H9 (cell line): ENCODE data around the gene MMP11. TPM values are rescaled to one million over a fixed set of nuclear protein-coding genes. Genes with fewer than 3 reads are reported as not detected.
A peak's percentile ranks its signal among the peaks of the same experiment; 100 is the strongest.

Source experiments
- DNase-seq: peaks from one replicate; pipeline ENCODE4 v3.0.0-alpha.2; 2017
- H2AFZ ChIP-seq: one replicate; pipeline ENCODE4 v1.6.1; 2013; ENCODE audit warnings: mild to moderate bottlenecking, low read length, control low read depth, moderate library complexity
- H2AK5ac ChIP-seq: 2 replicates; pipeline ENCODE4 v1.6.1; 2013; ENCODE audit warnings: low read length, control low read depth, mixed read lengths; ENCODE audit not compliant: insufficient read length
- H2BK120ac ChIP-seq: one replicate; pipeline ENCODE4 v1.6.1; 2013; ENCODE audit warnings: low read depth, mild to moderate bottlenecking, low read length, control low read depth, inconsistent platforms; ENCODE audit not compliant: poor library complexity, severe bottlenecking
- H2BK12ac ChIP-seq: 2 replicates; pipeline ENCODE4 v1.6.1; 2013; ENCODE audit warnings: low read length, control low read depth, mixed read lengths, low read depth; ENCODE audit not compliant: insufficient read length
- H2BK15ac ChIP-seq: 2 replicates; pipeline ENCODE4 v1.6.1; 2013; ENCODE audit warnings: low read depth, low read length, control low read depth
- H2BK20ac ChIP-seq: one replicate; pipeline ENCODE4 v1.6.1; 2013; ENCODE audit warnings: low read depth, mild to moderate bottlenecking, low read length, control low read depth, inconsistent platforms; ENCODE audit not compliant: poor library complexity, severe bottlenecking
- H2BK5ac ChIP-seq: 2 replicates; pipeline ENCODE4 v1.6.1; 2013; ENCODE audit warnings: low read length, control low read depth, mixed read lengths; ENCODE audit not compliant: insufficient read length
- H3K14ac ChIP-seq: 2 replicates; pipeline ENCODE4 v1.6.1; 2013; ENCODE audit warnings: low read length, control low read depth; ENCODE audit not compliant: insufficient read depth
- H3K18ac ChIP-seq: 2 replicates; pipeline ENCODE4 v1.6.1; 2013; ENCODE audit warnings: low read depth, mild to moderate bottlenecking, mixed read lengths, low read length, control low read depth; ENCODE audit not compliant: insufficient read length
- H3K23ac ChIP-seq: 2 replicates; pipeline ENCODE4 v1.6.1; 2013; ENCODE audit warnings: low read length, control low read depth, mixed read lengths, low read depth; ENCODE audit not compliant: insufficient read length
- H3K23me2 ChIP-seq: 2 replicates; pipeline ENCODE4 v1.6.1; 2013; ENCODE audit warnings: low read depth, mild to moderate bottlenecking, mixed read lengths, low read length, control low read depth; ENCODE audit not compliant: insufficient read length, poor library complexity, severe bottlenecking
- H3K27ac ChIP-seq: 2 replicates; pipeline ENCODE4 v1.5.1; 2013; ENCODE audit warnings: low read length, control low read depth, mixed read lengths, low read depth; ENCODE audit not compliant: insufficient read length
- H3K27me3 ChIP-seq: 2 replicates; pipeline ENCODE4 v1.6.1; 2013; ENCODE audit warnings: low read length, control low read depth, inconsistent platforms; ENCODE audit not compliant: insufficient read depth
- H3K4ac ChIP-seq: 2 replicates; pipeline ENCODE4 v1.6.1; 2013; ENCODE audit warnings: low read depth, mild to moderate bottlenecking, control low read depth, inconsistent platforms, low read length, moderate library complexity
- H3K4me1 ChIP-seq: 2 replicates; pipeline ENCODE4 v1.6.1; 2013; ENCODE audit warnings: low read length, control low read depth, inconsistent platforms; ENCODE audit not compliant: insufficient read depth
- H3K4me2 ChIP-seq: 2 replicates; pipeline ENCODE4 v1.6.1; 2013; ENCODE audit warnings: low read length, control low read depth, mixed read lengths; ENCODE audit not compliant: insufficient read length, insufficient read depth
- H3K56ac ChIP-seq: 2 replicates; pipeline ENCODE4 v1.6.1; 2013; ENCODE audit warnings: low read depth, mild to moderate bottlenecking, mixed read lengths, low read length, control low read depth; ENCODE audit not compliant: insufficient read length
- H3K79me1 ChIP-seq: 2 replicates; pipeline ENCODE4 v1.6.1; 2013; ENCODE audit warnings: low read depth, mild to moderate bottlenecking, moderate library complexity, low read length, control low read depth, inconsistent platforms; ENCODE audit not compliant: insufficient read depth, poor library complexity, severe bottlenecking
- H3K79me2 ChIP-seq: 2 replicates; pipeline ENCODE4 v1.6.1; 2013; ENCODE audit warnings: low read length, control low read depth, inconsistent platforms; ENCODE audit not compliant: insufficient read depth
- H3K9ac ChIP-seq: 2 replicates; pipeline ENCODE4 v1.6.1; 2013; ENCODE audit warnings: low read length, control low read depth, mixed read lengths; ENCODE audit not compliant: insufficient read length; ENCODE audit errors: extremely low read depth
- H3K9me3 ChIP-seq: one replicate; pipeline ENCODE4 v1.6.1; 2013; ENCODE audit warnings: low read depth, low read length, inconsistent platforms; ENCODE audit not compliant: control insufficient read depth
- H3T11ph ChIP-seq: one replicate; pipeline ENCODE4 v1.6.1; 2013; ENCODE audit warnings: mild to moderate bottlenecking, low read length, control low read depth, inconsistent platforms
- H4K20me1 ChIP-seq: one replicate; pipeline ENCODE4 v1.6.1; 2013; ENCODE audit not compliant: control insufficient read depth, insufficient read length, insufficient read depth
- H4K5ac ChIP-seq: 2 replicates; pipeline ENCODE4 v1.6.1; 2013; ENCODE audit warnings: low read depth, mild to moderate bottlenecking, mixed read lengths, low read length, control low read depth; ENCODE audit not compliant: insufficient read length
- H4K8ac ChIP-seq: replicated peaks from 2 replicates; pipeline ENCODE4 v1.6.1; 2013; ENCODE audit warnings: low read length, control low read depth, mixed read lengths, low read depth; ENCODE audit not compliant: insufficient read length
- H4K91ac ChIP-seq: 2 replicates; pipeline ENCODE4 v1.6.1; 2013; ENCODE audit warnings: low read depth, mild to moderate bottlenecking, moderate library complexity, mixed read lengths, low read length, control low read depth; ENCODE audit not compliant: insufficient read length
- H3K27ac Mint-ChIP-seq, 3 experiments: 2 replicates in 2 of 3; 3 replicates in 1 of 3; pipeline ENCODE4 v1.8.0; 2020 to 2021; ENCODE audit warnings: mixed read lengths in 3 of 3, mild to moderate bottlenecking in 1 of 3, moderate library complexity in 1 of 3
- H3K27me3 Mint-ChIP-seq: 2 replicates; pipeline ENCODE4 v1.8.0; 2021; ENCODE audit warnings: low read depth, mild to moderate bottlenecking, moderate library complexity, mixed read lengths
- H3K36me3 Mint-ChIP-seq, 3 experiments: 2 replicates in 2 of 3; 3 replicates in 1 of 3; pipeline ENCODE4 v1.8.0; 2020 to 2021; ENCODE audit warnings: low read depth in 3 of 3, mixed read lengths in 3 of 3; ENCODE audit not compliant: insufficient read depth in 1 of 3
- H3K4me1 Mint-ChIP-seq, 2 experiments: 2 replicates each; pipeline ENCODE4 v1.8.0; 2020; ENCODE audit warnings: mixed read lengths in 2 of 2
- H3K4me3 Mint-ChIP-seq, 2 experiments: 2 replicates in 1 of 2; 3 replicates in 1 of 2; pipeline ENCODE4 v1.8.0; 2020 to 2021; ENCODE audit warnings: mild to moderate bottlenecking in 2 of 2, mixed read lengths in 2 of 2, moderate library complexity in 1 of 2
- H3K9me3 Mint-ChIP-seq, 2 experiments: 2 replicates in 1 of 2; 3 replicates in 1 of 2; pipeline ENCODE4 v1.8.0; 2020; ENCODE audit warnings: mild to moderate bottlenecking in 2 of 2, mixed read lengths in 2 of 2, moderate library complexity in 1 of 2
- WGBS: extraction: QIAGEN DNeasy Blood & Tissue Kit; methylation state at CpG from one replicate; pipeline ENCODE4 v1.1.7; 2013; ENCODE audit warnings: missing lambda C conversion rate, low lambda C conversion rate, mixed read lengths; ENCODE audit not compliant: insufficient read length; ENCODE audit errors: extremely low coverage; 5-methylcytosine and 5-hydroxymethylcytosine counted together
- total RNA-seq: library from RNA; stranded (reverse); gene quantifications from 2 replicates; pipeline ENCODE4 v1.2.1, GENCODE V29; 2021
- TF ChIP-seq, protein P1 (sequence below): fragments of 200-600 bp; sonication (generic); conservative IDR thresholded peaks from 3 replicates; pipeline ENCODE4 v1.8.0; 2021; ENCODE audit warnings: antibody characterized with exemption, mild to moderate bottlenecking

MMP11 gene
- total RNA-seq, 1 experiment from 2014 or later: 5.3 TPM

DNA sequence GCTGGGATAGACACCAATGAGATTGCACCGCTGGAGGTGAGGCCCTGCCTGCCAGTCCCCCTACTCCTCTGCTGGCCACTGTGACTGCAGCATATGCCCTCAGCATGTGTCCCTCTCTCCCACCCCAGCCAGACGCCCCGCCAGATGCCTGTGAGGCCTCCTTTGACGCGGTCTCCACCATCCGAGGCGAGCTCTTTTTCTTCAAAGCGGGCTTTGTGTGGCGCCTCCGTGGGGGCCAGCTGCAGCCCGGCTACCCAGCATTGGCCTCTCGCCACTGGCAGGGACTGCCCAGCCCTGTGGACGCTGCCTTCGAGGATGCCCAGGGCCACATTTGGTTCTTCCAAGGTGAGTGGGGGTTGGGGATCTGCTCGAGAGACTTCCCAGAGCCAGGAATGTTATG lies 8.4 kb downstream of the MMP11 start:
- no peak overlapping the region for H2BK15ac ChIP-seq
- no CpG with 5 or more reads among the region's 15 CpGs for WGBS
- no peak overlapping the region; a peak in 1 of 5 replicates for H3K4me3 Mint-ChIP-seq

More for the DNA sequence above, 8.4 kb downstream of the MMP11 start:
- no peak overlapping the region for H3K4ac ChIP-seq
- H3K4me1 ChIP-seq: no peaks in the 10 kb centered on the region
- no peaks in the 10 kb centered on the region for H3K27me3 ChIP-seq
- no peaks in the 10 kb centered on the region for H3K9me3 ChIP-seq
- no peaks in the 10 kb centered on the region for H3K79me1 ChIP-seq
- no peak overlapping the region for H3K4me2 ChIP-seq
- H2BK5ac ChIP-seq: no peak overlapping the region
- H2AFZ ChIP-seq: no peak overlapping the region
- no peaks in the 10 kb centered on the region for H4K20me1 ChIP-seq
- H4K5ac ChIP-seq: no peak overlapping the region
- no peak overlapping the region for H4K91ac ChIP-seq
- TF ChIP-seq, protein P1, sequence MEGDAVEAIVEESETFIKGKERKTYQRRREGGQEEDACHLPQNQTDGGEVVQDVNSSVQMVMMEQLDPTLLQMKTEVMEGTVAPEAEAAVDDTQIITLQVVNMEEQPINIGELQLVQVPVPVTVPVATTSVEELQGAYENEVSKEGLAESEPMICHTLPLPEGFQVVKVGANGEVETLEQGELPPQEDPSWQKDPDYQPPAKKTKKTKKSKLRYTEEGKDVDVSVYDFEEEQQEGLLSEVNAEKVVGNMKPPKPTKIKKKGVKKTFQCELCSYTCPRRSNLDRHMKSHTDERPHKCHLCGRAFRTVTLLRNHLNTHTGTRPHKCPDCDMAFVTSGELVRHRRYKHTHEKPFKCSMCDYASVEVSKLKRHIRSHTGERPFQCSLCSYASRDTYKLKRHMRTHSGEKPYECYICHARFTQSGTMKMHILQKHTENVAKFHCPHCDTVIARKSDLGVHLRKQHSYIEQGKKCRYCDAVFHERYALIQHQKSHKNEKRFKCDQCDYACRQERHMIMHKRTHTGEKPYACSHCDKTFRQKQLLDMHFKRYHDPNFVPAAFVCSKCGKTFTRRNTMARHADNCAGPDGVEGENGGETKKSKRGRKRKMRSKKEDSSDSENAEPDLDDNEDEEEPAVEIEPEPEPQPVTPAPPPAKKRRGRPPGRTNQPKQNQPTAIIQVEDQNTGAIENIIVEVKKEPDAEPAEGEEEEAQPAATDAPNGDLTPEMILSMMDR: no peak
- Mint-ChIP-seq H3K9me3 (no peaks in the 10 kb centered on the region), H3K4me1 (peaks cover 3 to 5% of the 10 kb centered on the region in 2 experiments; a peak in 3 of 4 replicates), H3K36me3 (no peaks in the 10 kb centered on the region), H3K27me3 (peaks cover 5% of the 10 kb centered on the region), H3K27ac (peak overlapping the region in 2 of 3 experiments; percentile 27 to 62; a peak in 1 of 7 replicates)
- no peak overlapping the region for H3K27ac ChIP-seq
- no peak overlapping the region for H3K23ac ChIP-seq
- no peaks in the 10 kb centered on the region for H3K23me2 ChIP-seq
- H3K56ac ChIP-seq: no peak overlapping the region
- no peak overlapping the region for H4K8ac ChIP-seq
- H2AK5ac ChIP-seq: no peak overlapping the region
- H3K79me2 ChIP-seq: no peaks in the 10 kb centered on the region
- no peak overlapping the region for H2BK12ac ChIP-seq
- H3K9ac ChIP-seq: no peak overlapping the region
- no peak overlapping the region for H2BK20ac ChIP-seq
- H3K18ac ChIP-seq: no peak overlapping the region
- no peak for DNase-seq
- no peak overlapping the region for H3T11ph ChIP-seq
- H3K14ac ChIP-seq: no peak overlapping the region
- no peak overlapping the region for H2BK120ac ChIP-seq
